Liver (tissue), 9 donors: ENCODE results near the gene KLF1. TPM values are rescaled to one million over a fixed set of nuclear protein-coding genes. Genes with fewer than 3 reads are reported as not detected.

Source experiments
- DNase-seq: peaks from one replicate; pipeline ENCODE4 v3.0.0-alpha.2; 2017; ENCODE audit warnings: low spot score
- H3K27ac ChIP-seq, 2 donors: one replicate each; pipeline ENCODE4 v1.7.0; 2013; ENCODE audit warnings: inconsistent platforms in 2 of 2, low read length in 2 of 2, control low read depth in 1 of 2, low read depth in 1 of 2, mild to moderate bottlenecking in 1 of 2
- H3K27me3 ChIP-seq, 4 donors: one replicate each; pipeline versions ENCODE4 v1.6.1 to v1.7.0; 2013; ENCODE audit warnings: low read length in 3 of 4, inconsistent platforms in 1 of 4, mild to moderate bottlenecking in 1 of 4, moderate library complexity in 1 of 4; ENCODE audit not compliant: control insufficient read depth in 4 of 4, insufficient read depth in 4 of 4
- H3K36me3 ChIP-seq, 4 donors: one replicate each; pipeline versions ENCODE4 v1.6.1 to v1.7.0; 2013; ENCODE audit warnings: low read length in 3 of 4, mild to moderate bottlenecking in 3 of 4, low read depth in 1 of 4, moderate library complexity in 1 of 4; ENCODE audit not compliant: control insufficient read depth in 4 of 4, insufficient read depth in 3 of 4
- H3K4me1 ChIP-seq, 4 donors: one replicate each; pipeline versions ENCODE4 v1.6.1 to v1.7.0; 2013; ENCODE audit warnings: low read length in 3 of 4, mild to moderate bottlenecking in 3 of 4, moderate library complexity in 1 of 4; ENCODE audit not compliant: control insufficient read depth in 4 of 4, insufficient read depth in 4 of 4
- H3K4me3 ChIP-seq, 3 donors: one replicate each; pipeline versions ENCODE4 v1.6.1 to v1.7.0; 2013; ENCODE audit warnings: low read length in 3 of 3, control low read depth in 1 of 3, low read depth in 1 of 3, mild to moderate bottlenecking in 1 of 3
- H3K9ac ChIP-seq, 2 donors: one replicate each; pipeline ENCODE4 v1.7.0; 2013; ENCODE audit warnings: low read length in 2 of 2, mild to moderate bottlenecking in 2 of 2, moderate library complexity in 2 of 2, control low read depth in 1 of 2, low read depth in 1 of 2
- H3K9me3 ChIP-seq, 4 donors: one replicate each; pipeline versions ENCODE4 v1.6.1 to v1.7.0; 2013; ENCODE audit warnings: low read length in 3 of 4; ENCODE audit not compliant: control insufficient read depth in 4 of 4
- ATF3 ChIP-seq: IDR thresholded peaks from 2 replicates; pipeline ENCODE4 v1.6.1; 2016; ENCODE audit warnings: antibody characterized with exemption
- CTCF ChIP-seq: fragments of 150-350 bp; IDR thresholded peaks from 2 replicates; pipeline ENCODE4 v1.5.1; 2017; ENCODE audit warnings: improper control_type of control experiment, low read depth, low read length; ENCODE audit not compliant: missing input control
- EGR1 ChIP-seq, 2 donors: IDR thresholded peaks; 2 replicates each; pipeline ENCODE4 v1.6.1; 2016 to 2018; ENCODE audit warnings: antibody characterized with exemption in 2 of 2, low read depth in 2 of 2
- FOXA1 ChIP-seq: IDR thresholded peaks from 2 replicates; pipeline ENCODE4 v1.6.1; 2016; ENCODE audit warnings: antibody characterized with exemption
- FOXA2 ChIP-seq: IDR thresholded peaks from 2 replicates; pipeline ENCODE4 v1.6.1; 2016; ENCODE audit warnings: antibody characterized with exemption
- GABPA ChIP-seq, 2 donors: IDR thresholded peaks in 1 of 2; conservative IDR thresholded peaks in 1 of 2; 2 replicates each; pipeline ENCODE4 v1.6.1; 2016; ENCODE audit warnings: antibody characterized with exemption in 2 of 2, mild to moderate bottlenecking in 1 of 2, moderate library complexity in 1 of 2
- HNF4A ChIP-seq, 2 donors: conservative IDR thresholded peaks; 2 replicates each; pipeline ENCODE4 v1.6.1; 2016; ENCODE audit warnings: antibody characterized with exemption in 2 of 2, mild to moderate bottlenecking in 2 of 2
- HNF4G ChIP-seq: IDR thresholded peaks from 2 replicates; pipeline ENCODE4 v1.6.1; 2016; ENCODE audit warnings: antibody characterized with exemption
- JUND ChIP-seq, 2 donors: IDR thresholded peaks; 2 replicates each; pipeline ENCODE4 v1.6.1; 2016; ENCODE audit warnings: antibody characterized with exemption in 2 of 2
- MAX ChIP-seq: IDR thresholded peaks from 2 replicates; pipeline ENCODE4 v1.6.1; 2016; ENCODE audit warnings: antibody characterized with exemption
- NR2F2 ChIP-seq: IDR thresholded peaks from 2 replicates; pipeline ENCODE4 v1.6.1; 2016; ENCODE audit warnings: antibody characterized with exemption
- RAD21 ChIP-seq, 2 donors: IDR thresholded peaks; 2 replicates each; pipeline ENCODE4 v1.6.1; 2016; ENCODE audit warnings: antibody characterized with exemption in 2 of 2, mild to moderate bottlenecking in 2 of 2
- REST ChIP-seq: IDR thresholded peaks from 2 replicates; pipeline ENCODE4 v1.6.1; 2016; ENCODE audit warnings: antibody characterized with exemption, mild to moderate bottlenecking
- RXRA ChIP-seq, 2 donors: IDR thresholded peaks; 2 replicates each; pipeline ENCODE4 v1.6.1; 2017 to 2018; ENCODE audit warnings: antibody characterized with exemption in 2 of 2, mild to moderate bottlenecking in 1 of 2
- SP1 ChIP-seq: IDR thresholded peaks from 2 replicates; pipeline ENCODE4 v1.6.1; 2018; ENCODE audit warnings: antibody characterized with exemption, mild to moderate bottlenecking
- TAF1 ChIP-seq: conservative IDR thresholded peaks from 2 replicates; pipeline ENCODE4 v1.6.1; 2016; ENCODE audit warnings: antibody characterized with exemption, mild to moderate bottlenecking
- YY1 ChIP-seq: IDR thresholded peaks from 2 replicates; pipeline ENCODE4 v1.6.1; 2016; ENCODE audit warnings: antibody characterized with exemption, mild to moderate bottlenecking
- ZBTB33 ChIP-seq: IDR thresholded peaks from 2 replicates; pipeline ENCODE4 v1.6.1; 2016; ENCODE audit warnings: antibody characterized with exemption
- WGBS: extraction: QIAGEN DNeasy Blood & Tissue Kit; methylation state at CpG from one replicate; pipeline ENCODE4 v1.1.7; 2013; 5-methylcytosine and 5-hydroxymethylcytosine counted together
- polyA plus RNA-seq, 2 donors: library from polyadenylated mRNA; stranded (reverse) in 1 of 2; unstranded in 1 of 2; fragments of 200-250 nt in 1 of 2; fragments of >200 nt in 1 of 2; fragmentation: Nextera tagmentation in 1 of 2; extraction: Ambion mirVana in 1 of 2; gene quantifications; one replicate each; pipeline versions ENCODE4 v1.2.1 to v1.2.3, GENCODE V29; 2013 to 2015
- total RNA-seq, 2 donors: library from RNA; depleted of rRNA; stranded (reverse); fragments of >200 nt; gene quantifications; one replicate each; pipeline ENCODE4 v1.2.3, GENCODE V29; 2014
- donor health status: healthy.
- donor health status: healthy.
- donor health status: healthy.
- donor health status: healthy.
- donor health status: healthy.

Gene KLF1
- total and polyA plus RNA-seq, 4 donors, result 234 TPM; not detected in 3

- no peak for DNase-seq
- no peak overlapping the region for H3K4me3 ChIP-seq
- peaks cover 0 to 6% (median 0%) of the 10 kb centered on the region in 4 donors for H3K27me3 ChIP-seq
- H3K4me1 ChIP-seq, result peaks cover 2 to 23% (median 9%) of the 10 kb centered on the region in 4 donors
- H3K9ac ChIP-seq, result no peak overlapping the region
- TF ChIP-seq RXRA (IDR thresholded peaks at IDR 0.05) (no peak), HNF4A (conservative IDR thresholded peaks at IDR 0.05) (no peak), TAF1 (no peak), ATF3 (no peak), REST (no peak), MAX (no peak), NR2F2 (no peak), HNF4G (no peak)
- peaks cover 0 to 5% (median 2%) of the 10 kb centered on the region in 4 donors for H3K36me3 ChIP-seq
- WGBS, result 86% methylated on average over 3 of the region's 3 CpGs
- peaks cover 5 to 21% (median 12%) of the 10 kb centered on the region in 4 donors for H3K9me3 ChIP-seq
- H3K27ac ChIP-seq, result no peak overlapping the region
These were observed 4.4 kb downstream of the KLF1 start for GRCh38 chr19:12882589-12882988.

- Histone ChIP-seq H3K27ac (peak within 1 kb of the TSS; percentile 86 to 91), H3K4me1 (peaks cover 2 to 23% (median 9%) of the 10 kb centered on the region in 4 donors), H3K9ac (peak within 1 kb of the TSS; percentile 69 to 75), H3K36me3 (peaks cover 0 to 5% (median 2%) of the 10 kb centered on the region in 4 donors), H3K4me3 (peak within 1 kb of the TSS; percentile 67 to 79 (median 73)), H3K27me3 (peaks cover 0 to 6% (median 0%) of the 10 kb centered on the region in 4 donors), H3K9me3 (peaks cover 5 to 21% (median 12%) of the 10 kb centered on the region in 4 donors)
- peak; percentile 88 for DNase-seq
- WGBS, result under 1% methylated on average over 38 of the region's 38 CpGs
- peak; percentile 66 for TF ChIP-seq TAF1
- no peak for TF ChIP-seq JUND (IDR thresholded peaks at IDR 0.05)
- TF ChIP-seq ZBTB33, result peak; percentile 39
- no peak for TF ChIP-seq MAX
- TF ChIP-seq YY1, result peak; percentile 74
- TF ChIP-seq HNF4A (conservative IDR thresholded peaks at IDR 0.05), result peak in 1 of 2 donors; percentile 45
- peak in 1 of 2 donors; percentile 28 for TF ChIP-seq RAD21 (IDR thresholded peaks at IDR 0.05)
- TF ChIP-seq HNF4G, result no peak
- no peak for TF ChIP-seq CTCF
- TF ChIP-seq EGR1 (IDR thresholded peaks at IDR 0.05; ENCODE audit: low read depth in 2 of 2), result peak; percentile 54 to 84
- TF ChIP-seq SP1, result peak; percentile 83
- TF ChIP-seq GABPA (IDR thresholded peaks at IDR 0.05 in 1 of 2, conservative IDR thresholded peaks at IDR 0.05 in 1 of 2), result peak in 1 of 2 donors; percentile 47
- TF ChIP-seq RXRA (IDR thresholded peaks at IDR 0.05), result peak in 1 of 2 donors; percentile 59
- peak; percentile 62 for TF ChIP-seq REST
- TF ChIP-seq FOXA2, result no peak
- TF ChIP-seq NR2F2, result no peak
- TF ChIP-seq ATF3, result peak; percentile 40
- TF ChIP-seq FOXA1, result no peak
These were observed 5.7 kb downstream of the KLF1 start, which contains the start of gene DNASE2 for GRCh38 chr19:12881172-12881808. DNASE2 (minus strand) TSS chr19:12881449; CDS start chr19:12881375, 74 bp downstream.
